Activated CD4-positive, alpha-beta T cell treated with anti-CD3 and anti-CD28 coated beads, Interleukin-2, amount 50 U/mL, for 24 hours (primary cell): ENCODE results near the gene PDK4.

Source experiments
- DNase-seq, 2 donors: peaks; one replicate each; pipeline ENCODE4 v3.0.0-alpha.2; 2020; ENCODE audit warnings: low read depth in 1 of 2, low spot score in 1 of 2

The PDK4 gene

GRCh38 chr7:95535662-95536061 lies 60.7 kb downstream of the PDK4 start:
- no peak for DNase-seq

GRCh38 chr7:95534796-95535195 lies 61.5 kb downstream of the PDK4 start:
- DNase-seq: no peak
